Measurements from ENCODE around the gene ATAT1. TPM values are rescaled to one million over a fixed set of nuclear protein-coding genes. Genes with fewer than 3 reads are reported as not detected.
"Not testable (repeated sequence)": the region's sequence is repeated elsewhere in the genome, so short reads cannot be mapped to it uniquely, and the experiment has no call there.

The ATAT1 gene
- total RNA-seq, 6 experiments from 2014 or later = 5.2 to 9.3 (median 5.9) TPM

DNA sequence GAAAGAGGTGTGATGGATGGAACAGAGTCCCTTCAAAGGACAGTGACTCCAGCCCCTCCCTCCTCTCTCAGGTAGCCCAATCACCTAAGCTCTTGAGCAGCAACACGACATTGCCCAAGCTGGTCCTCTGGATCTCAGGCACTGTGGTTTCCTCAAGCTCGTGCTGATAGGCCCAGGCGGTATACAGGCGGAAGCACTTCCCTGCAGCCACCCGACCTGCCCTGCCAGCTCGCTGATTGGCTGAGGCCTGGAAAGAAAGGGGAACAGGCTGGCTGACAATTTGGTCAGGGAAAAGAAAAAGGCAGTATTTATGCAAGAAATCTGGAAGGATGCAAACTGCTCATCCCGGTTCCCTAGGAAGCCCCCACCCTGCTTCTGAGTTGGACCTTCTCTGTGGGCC, 29.8 kb downstream of the ATAT1 start:
- TF ChIP-seq CTCF (IDR thresholded peaks at IDR 0.05) = no peak
- Mint-ChIP-seq H3K27ac (0 out of 2 replicates have a peak overlapping the region, but pooled peaks have one; percentile 35), H3K9me3 (no peaks in the 10 kb centered on the region), H3K4me1 (ENCODE audit: low read depth) (peaks cover 24% of the 10 kb centered on the region), H3K4me3 (no peak overlapping the region), H3K36me3 (ENCODE audit: low read depth) (peaks cover 44% of the 10 kb centered on the region), H3K27me3 (ENCODE audit: insufficient read depth) (peaks cover 2% of the 10 kb centered on the region; the same call in 1 of the 2 replicates)
- no peak for DNase-seq

- Mint-ChIP-seq H3K4me1 (ENCODE audit: low read depth) (peaks cover 24% of the 10 kb centered on the region), H3K27me3 (ENCODE audit: insufficient read depth) (peaks cover 2% of the 10 kb centered on the region; the same call in 1 of the 2 replicates), H3K27ac (peak overlapping the region; percentile 47), H3K9me3 (no peaks in the 10 kb centered on the region), H3K4me3 (no peak overlapping the region), H3K36me3 (ENCODE audit: low read depth) (peaks cover 47% of the 10 kb centered on the region)
- no peak for DNase-seq
- no peak for TF ChIP-seq CTCF (IDR thresholded peaks at IDR 0.05)
These were observed 30.8 kb downstream of the ATAT1 start for GRCh38 chr6:30657454-30657853.

GRCh38 chr6:30657922-30658321, 31.2 kb downstream of the ATAT1 start:
- not testable (repeated sequence) for H3K9me3 Mint-ChIP-seq; H3K4me3 Mint-ChIP-seq; H3K27me3 Mint-ChIP-seq (ENCODE audit: insufficient read depth); DNase-seq
- Mint-ChIP-seq H3K36me3 (ENCODE audit: low read depth) (peaks cover 48% of the 10 kb centered on the region), H3K4me1 (ENCODE audit: low read depth) (peaks cover 24% of the 10 kb centered on the region), H3K27ac (peak overlapping the region; percentile 47)

- H3K27me3 Mint-ChIP-seq (ENCODE audit: insufficient read depth) = no peaks in the 10 kb centered on the region; the same call in 1 of the 2 replicates
These were observed 38.5 kb downstream of the ATAT1 start for GRCh38 chr6:30664994-30665767.

DNA sequence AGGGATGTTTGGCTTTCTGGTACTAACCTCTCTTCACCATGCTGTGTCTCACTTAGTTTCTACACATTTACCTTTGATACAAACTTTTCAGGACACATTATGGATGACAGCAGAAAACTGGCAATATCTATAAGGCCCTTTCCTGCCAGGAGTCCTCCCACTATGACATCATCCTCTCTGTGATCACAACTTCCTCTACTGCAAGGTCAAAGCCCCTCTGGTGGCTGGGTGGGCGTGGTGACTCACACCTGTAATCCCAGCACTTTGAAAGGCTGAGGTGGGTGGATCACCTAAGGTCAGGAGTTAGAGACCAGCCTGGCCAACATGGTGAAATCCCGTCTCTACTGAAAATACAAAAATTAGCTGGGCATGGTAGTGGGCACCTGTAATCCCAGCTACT, 39.6 kb downstream of the ATAT1 start:
- not testable (repeated sequence) for H3K27me3 Mint-ChIP-seq (ENCODE audit: insufficient read depth); H3K4me1 Mint-ChIP-seq (ENCODE audit: low read depth); H3K4me3 Mint-ChIP-seq; DNase-seq; H3K27ac Mint-ChIP-seq; H3K9me3 Mint-ChIP-seq
- peaks cover 40% of the 10 kb centered on the region for H3K36me3 Mint-ChIP-seq (ENCODE audit: low read depth)

More at GRCh38 chr6:30664994-30665767, 38.5 kb downstream of the ATAT1 start:
- Mint-ChIP-seq H3K36me3 (ENCODE audit: low read depth) (peaks cover 33% of the 10 kb centered on the region), H3K4me3 (no peak overlapping the region), H3K27ac (no peak overlapping the region), H3K4me1 (ENCODE audit: low read depth) (no peaks in the 10 kb centered on the region), H3K9me3 (no peaks in the 10 kb centered on the region)
- DNase-seq = no peak
- no peak for TF ChIP-seq CTCF (IDR thresholded peaks at IDR 0.05)

GRCh38 chr6:30670760-30671527, 44.3 kb downstream of the ATAT1 start:
- no peak for DNase-seq
- peak overlapping the region; percentile 95 for H3K4me3 Mint-ChIP-seq
- peaks cover 26% of the 10 kb centered on the region for H3K4me1 Mint-ChIP-seq (ENCODE audit: low read depth)
- H3K9me3 Mint-ChIP-seq = no peaks in the 10 kb centered on the region
- peaks cover 2% of the 10 kb centered on the region for H3K27me3 Mint-ChIP-seq (ENCODE audit: insufficient read depth)
- peak; percentile 43; the same call in 1 of the 2 replicates for TF ChIP-seq CTCF (IDR thresholded peaks at IDR 0.05)
- peaks cover 25% of the 10 kb centered on the region for H3K36me3 Mint-ChIP-seq (ENCODE audit: low read depth)
- H3K27ac Mint-ChIP-seq = peak overlapping the region; percentile 55

All from HFFc6 (cell line).